H9 (cell line): ENCODE results near the gene C5orf22. TPM values are rescaled to one million over a fixed set of nuclear protein-coding genes. Genes with fewer than 3 reads are reported as not detected.

ENCODE experiments used
- DNase-seq: peaks from one replicate; pipeline ENCODE4 v3.0.0-alpha.2; 2017
- H2AFZ ChIP-seq: one replicate; pipeline ENCODE4 v1.6.1; 2013; ENCODE audit warnings: mild to moderate bottlenecking, low read length, control low read depth, moderate library complexity
- H2AK5ac ChIP-seq: 2 replicates; pipeline ENCODE4 v1.6.1; 2013; ENCODE audit warnings: low read length, control low read depth, mixed read lengths; ENCODE audit not compliant: insufficient read length
- H2BK120ac ChIP-seq: one replicate; pipeline ENCODE4 v1.6.1; 2013; ENCODE audit warnings: low read depth, mild to moderate bottlenecking, low read length, control low read depth, inconsistent platforms; ENCODE audit not compliant: poor library complexity, severe bottlenecking
- H2BK12ac ChIP-seq: 2 replicates; pipeline ENCODE4 v1.6.1; 2013; ENCODE audit warnings: low read length, control low read depth, mixed read lengths, low read depth; ENCODE audit not compliant: insufficient read length
- H2BK15ac ChIP-seq: 2 replicates; pipeline ENCODE4 v1.6.1; 2013; ENCODE audit warnings: low read depth, low read length, control low read depth
- H2BK20ac ChIP-seq: one replicate; pipeline ENCODE4 v1.6.1; 2013; ENCODE audit warnings: low read depth, mild to moderate bottlenecking, low read length, control low read depth, inconsistent platforms; ENCODE audit not compliant: poor library complexity, severe bottlenecking
- H2BK5ac ChIP-seq: 2 replicates; pipeline ENCODE4 v1.6.1; 2013; ENCODE audit warnings: low read length, control low read depth, mixed read lengths; ENCODE audit not compliant: insufficient read length
- H3K14ac ChIP-seq: 2 replicates; pipeline ENCODE4 v1.6.1; 2013; ENCODE audit warnings: low read length, control low read depth; ENCODE audit not compliant: insufficient read depth
- H3K18ac ChIP-seq: 2 replicates; pipeline ENCODE4 v1.6.1; 2013; ENCODE audit warnings: low read depth, mild to moderate bottlenecking, mixed read lengths, low read length, control low read depth; ENCODE audit not compliant: insufficient read length
- H3K23ac ChIP-seq: 2 replicates; pipeline ENCODE4 v1.6.1; 2013; ENCODE audit warnings: low read length, control low read depth, mixed read lengths, low read depth; ENCODE audit not compliant: insufficient read length
- H3K23me2 ChIP-seq: 2 replicates; pipeline ENCODE4 v1.6.1; 2013; ENCODE audit warnings: low read depth, mild to moderate bottlenecking, mixed read lengths, low read length, control low read depth; ENCODE audit not compliant: insufficient read length, poor library complexity, severe bottlenecking
- H3K27ac ChIP-seq: 2 replicates; pipeline ENCODE4 v1.5.1; 2013; ENCODE audit warnings: low read length, control low read depth, mixed read lengths, low read depth; ENCODE audit not compliant: insufficient read length
- H3K27me3 ChIP-seq: 2 replicates; pipeline ENCODE4 v1.6.1; 2013; ENCODE audit warnings: low read length, control low read depth, inconsistent platforms; ENCODE audit not compliant: insufficient read depth
- H3K4ac ChIP-seq: 2 replicates; pipeline ENCODE4 v1.6.1; 2013; ENCODE audit warnings: low read depth, mild to moderate bottlenecking, control low read depth, inconsistent platforms, low read length, moderate library complexity
- H3K4me1 ChIP-seq: 2 replicates; pipeline ENCODE4 v1.6.1; 2013; ENCODE audit warnings: low read length, control low read depth, inconsistent platforms; ENCODE audit not compliant: insufficient read depth
- H3K4me2 ChIP-seq: 2 replicates; pipeline ENCODE4 v1.6.1; 2013; ENCODE audit warnings: low read length, control low read depth, mixed read lengths; ENCODE audit not compliant: insufficient read length, insufficient read depth
- H3K56ac ChIP-seq: 2 replicates; pipeline ENCODE4 v1.6.1; 2013; ENCODE audit warnings: low read depth, mild to moderate bottlenecking, mixed read lengths, low read length, control low read depth; ENCODE audit not compliant: insufficient read length
- H3K79me1 ChIP-seq: 2 replicates; pipeline ENCODE4 v1.6.1; 2013; ENCODE audit warnings: low read depth, mild to moderate bottlenecking, moderate library complexity, low read length, control low read depth, inconsistent platforms; ENCODE audit not compliant: insufficient read depth, poor library complexity, severe bottlenecking
- H3K79me2 ChIP-seq: 2 replicates; pipeline ENCODE4 v1.6.1; 2013; ENCODE audit warnings: low read length, control low read depth, inconsistent platforms; ENCODE audit not compliant: insufficient read depth
- H3K9ac ChIP-seq: 2 replicates; pipeline ENCODE4 v1.6.1; 2013; ENCODE audit warnings: low read length, control low read depth, mixed read lengths; ENCODE audit not compliant: insufficient read length; ENCODE audit errors: extremely low read depth
- H3K9me3 ChIP-seq: one replicate; pipeline ENCODE4 v1.6.1; 2013; ENCODE audit warnings: low read depth, low read length, inconsistent platforms; ENCODE audit not compliant: control insufficient read depth
- H3T11ph ChIP-seq: one replicate; pipeline ENCODE4 v1.6.1; 2013; ENCODE audit warnings: mild to moderate bottlenecking, low read length, control low read depth, inconsistent platforms
- H4K20me1 ChIP-seq: one replicate; pipeline ENCODE4 v1.6.1; 2013; ENCODE audit not compliant: control insufficient read depth, insufficient read length, insufficient read depth
- H4K5ac ChIP-seq: 2 replicates; pipeline ENCODE4 v1.6.1; 2013; ENCODE audit warnings: low read depth, mild to moderate bottlenecking, mixed read lengths, low read length, control low read depth; ENCODE audit not compliant: insufficient read length
- H4K8ac ChIP-seq: replicated peaks from 2 replicates; pipeline ENCODE4 v1.6.1; 2013; ENCODE audit warnings: low read length, control low read depth, mixed read lengths, low read depth; ENCODE audit not compliant: insufficient read length
- H4K91ac ChIP-seq: 2 replicates; pipeline ENCODE4 v1.6.1; 2013; ENCODE audit warnings: low read depth, mild to moderate bottlenecking, moderate library complexity, mixed read lengths, low read length, control low read depth; ENCODE audit not compliant: insufficient read length
- H3K27ac Mint-ChIP-seq, 3 experiments: 2 replicates in 2 of 3; 3 replicates in 1 of 3; pipeline ENCODE4 v1.8.0; 2020 to 2021; ENCODE audit warnings: mixed read lengths in 3 of 3, mild to moderate bottlenecking in 1 of 3, moderate library complexity in 1 of 3
- H3K27me3 Mint-ChIP-seq: 2 replicates; pipeline ENCODE4 v1.8.0; 2021; ENCODE audit warnings: low read depth, mild to moderate bottlenecking, moderate library complexity, mixed read lengths
- H3K36me3 Mint-ChIP-seq, 3 experiments: 2 replicates in 2 of 3; 3 replicates in 1 of 3; pipeline ENCODE4 v1.8.0; 2020 to 2021; ENCODE audit warnings: low read depth in 3 of 3, mixed read lengths in 3 of 3; ENCODE audit not compliant: insufficient read depth in 1 of 3
- H3K4me1 Mint-ChIP-seq, 2 experiments: 2 replicates each; pipeline ENCODE4 v1.8.0; 2020; ENCODE audit warnings: mixed read lengths in 2 of 2
- H3K4me3 Mint-ChIP-seq, 2 experiments: 2 replicates in 1 of 2; 3 replicates in 1 of 2; pipeline ENCODE4 v1.8.0; 2020 to 2021; ENCODE audit warnings: mild to moderate bottlenecking in 2 of 2, mixed read lengths in 2 of 2, moderate library complexity in 1 of 2
- H3K9me3 Mint-ChIP-seq, 2 experiments: 2 replicates in 1 of 2; 3 replicates in 1 of 2; pipeline ENCODE4 v1.8.0; 2020; ENCODE audit warnings: mild to moderate bottlenecking in 2 of 2, mixed read lengths in 2 of 2, moderate library complexity in 1 of 2
- CTCF ChIP-seq: fragments of 200-600 bp; sonication (generic); conservative IDR thresholded peaks from 3 replicates; pipeline ENCODE4 v1.8.0; 2021; ENCODE audit warnings: antibody characterized with exemption, mild to moderate bottlenecking
- WGBS: extraction: QIAGEN DNeasy Blood & Tissue Kit; methylation state at CpG from one replicate; pipeline ENCODE4 v1.1.7; 2013; ENCODE audit warnings: missing lambda C conversion rate, low lambda C conversion rate, mixed read lengths; ENCODE audit not compliant: insufficient read length; ENCODE audit errors: extremely low coverage; 5-methylcytosine and 5-hydroxymethylcytosine counted together
- total RNA-seq: library from RNA; stranded (reverse); gene quantifications from 2 replicates; pipeline ENCODE4 v1.2.1, GENCODE V29; 2021

Gene C5orf22
- total RNA-seq, 1 experiment from 2014 or later = 34.0 TPM

- H3K9me3 Mint-ChIP-seq = no peaks in the 10 kb centered on the region
- Histone ChIP-seq H2BK5ac (no peak overlapping the region), H3K27ac (no peak overlapping the region), H2BK20ac (no peak overlapping the region), H3K9ac (no peak overlapping the region), H3K4me1 (no peaks in the 10 kb centered on the region; the same call in 1 of the 2 replicates), H3K79me1 (no peaks in the 10 kb centered on the region), H3K23me2 (no peaks in the 10 kb centered on the region), H3K27me3 (no peaks in the 10 kb centered on the region), H3K9me3 (no peaks in the 10 kb centered on the region), H3K79me2 (no peaks in the 10 kb centered on the region), H3K4me2 (no peak overlapping the region), H2AK5ac (no peak overlapping the region), H3K4ac (no peak overlapping the region), H2BK12ac (no peak overlapping the region), H3K14ac (no peak overlapping the region), H3T11ph (no peak overlapping the region), H2BK15ac (no peak overlapping the region), H3K23ac (no peak overlapping the region), H3K18ac (no peak overlapping the region), H4K20me1 (no peaks in the 10 kb centered on the region), H4K91ac (no peak overlapping the region), H4K8ac (no peak overlapping the region), H4K5ac (no peak overlapping the region), H2AFZ (no peak overlapping the region), H3K56ac (no peak overlapping the region), H2BK120ac (no peak overlapping the region)
- peaks cover 5 to 49% (median 43%) of the 10 kb centered on the region in 3 experiments; a peak in 6 of 7 replicates for H3K36me3 Mint-ChIP-seq
- DNase-seq = no peak
- H3K27me3 Mint-ChIP-seq = no peaks in the 10 kb centered on the region
- H3K4me1 Mint-ChIP-seq = no peaks in the 10 kb centered on the region; a peak in 1 of 4 replicates
- no peak overlapping the region for H3K4me3 Mint-ChIP-seq
- H3K27ac Mint-ChIP-seq = no peak overlapping the region; a peak in 1 of 7 replicates
- WGBS = no CpG with 5 or more reads among the region's 6 CpGs
- TF ChIP-seq CTCF = no peak
Measured at GRCh38 chr5:31486441-31486840, 45.7 kb upstream of the C5orf22 start.
